ENCODE measurements around the gene MFSD2A. TPM values are rescaled to one million over a fixed set of nuclear protein-coding genes. Genes with fewer than 3 reads are reported as not detected.
A peak's percentile ranks its signal among the peaks of the same experiment; 100 is the strongest.
"Not testable (repeated sequence)": the region's sequence is repeated elsewhere in the genome, so short reads cannot be mapped to it uniquely, and the experiment has no call there.

The MFSD2A gene
- total RNA-seq, result 0.84 TPM
- long read RNA-seq, partial matches to known transcripts, result 0 of 1 reads
- long read RNA-seq, other reads (novel, unspliced or antisense), result 0 of 1 reads

GRCh38 chr1:39954870-39955546, at the start of gene MFSD2A:
MFSD2A (plus strand) TSS chr1:39955145; CDS start chr1:39955293, 148 bp downstream.
- DNase-seq (peak; percentile 95), ATAC-seq (peak; percentile 98)
- intact Hi-C loops (cut with micrococcal nuclease), result no loop called here

GRCh38 chr1:39905172-39905571, 49.8 kb upstream of the MFSD2A start:
- ATAC-seq (no peak), DNase-seq (no peak)
- intact Hi-C loops (cut with micrococcal nuclease), result no loop called here

GRCh38 chr1:39907528-39908453, 47.2 kb upstream of the MFSD2A start:
- intact Hi-C loops (cut with micrococcal nuclease), result no loop called here

GRCh38 chr1:39908534-39908933, 46.4 kb upstream of the MFSD2A start:
- intact Hi-C loops (cut with micrococcal nuclease), result no loop called here
- no peak for DNase-seq
- no peak for ATAC-seq

More at GRCh38 chr1:39907528-39908453, 47.2 kb upstream of the MFSD2A start:
- DNase-seq, result no peak
- no peak for ATAC-seq

GRCh38 chr1:39910263-39910662, 44.7 kb upstream of the MFSD2A start:
- intact Hi-C loops (cut with micrococcal nuclease), result no loop called here
- no peak for DNase-seq

GRCh38 chr1:39913136-39913535, 41.8 kb upstream of the MFSD2A start:
- ATAC-seq; DNase-seq; intact Hi-C loops (cut with micrococcal nuclease): not testable (repeated sequence)

More at GRCh38 chr1:39910263-39910662, 44.7 kb upstream of the MFSD2A start:
- ATAC-seq, result no peak

GRCh38 chr1:39915499-39916129, 39.3 kb upstream of the MFSD2A start:
- ATAC-seq, result no peak
- intact Hi-C loops (cut with micrococcal nuclease), result no loop called here
- DNase-seq, result no peak

- intact Hi-C loops (cut with micrococcal nuclease), result no loop called here
- ATAC-seq (no peak), DNase-seq (no peak)
Measured at GRCh38 chr1:39917825-39918224, 37.1 kb upstream of the MFSD2A start.

GRCh38 chr1:39919545-39919944, 35.4 kb upstream of the MFSD2A start:
- DNase-seq (no peak), ATAC-seq (peak; percentile 82)
- intact Hi-C loops (cut with micrococcal nuclease), result no loop called here

GRCh38 chr1:39922251-39922688, 32.7 kb upstream of the MFSD2A start:
- no peak for DNase-seq
- intact Hi-C loops (cut with micrococcal nuclease), result no loop called here
- ATAC-seq, result no peak

- intact Hi-C loops (cut with micrococcal nuclease), result no loop called here
- no peak for DNase-seq
- ATAC-seq, result no peak
Measured at GRCh38 chr1:39925721-39926342, 29.1 kb upstream of the MFSD2A start.

GRCh38 chr1:39926343-39926793, 28.6 kb upstream of the MFSD2A start:
- intact Hi-C loops (cut with micrococcal nuclease), result no loop called here
- no peak for DNase-seq
- peak; percentile 67 for ATAC-seq

- peak; percentile 57 for ATAC-seq
- intact Hi-C loops (cut with micrococcal nuclease), result no loop called here
- no peak for DNase-seq
Measured at GRCh38 chr1:39926820-39927219, 28.1 kb upstream of the MFSD2A start.

GRCh38 chr1:39927538-39927937, 27.4 kb upstream of the MFSD2A start:
- ATAC-seq (peak; percentile 58), DNase-seq (no peak)
- intact Hi-C loops (cut with micrococcal nuclease), result no loop called here

- DNase-seq (no peak), ATAC-seq (no peak)
- intact Hi-C loops (cut with micrococcal nuclease), result no loop called here
Measured at GRCh38 chr1:39928809-39929587, 25.9 kb upstream of the MFSD2A start.

- ATAC-seq (peak; percentile 93), DNase-seq (peak; percentile 64)
- intact Hi-C loops (cut with micrococcal nuclease), result no loop called here
Measured at GRCh38 chr1:39933956-39934941, 20.7 kb upstream of the MFSD2A start.

All from left ventricle myocardium superior (tissue), 1 donor.